HG03139 (cell line): ENCODE data around the gene SYT4.

ENCODE experiments used
- ATAC-seq: cut with Tn5 transposase; IDR thresholded peaks from one replicate; pipeline ENCODE4 v1.9.1; 2021; ENCODE audit not compliant: unreplicated experiment

The SYT4 gene

DNA sequence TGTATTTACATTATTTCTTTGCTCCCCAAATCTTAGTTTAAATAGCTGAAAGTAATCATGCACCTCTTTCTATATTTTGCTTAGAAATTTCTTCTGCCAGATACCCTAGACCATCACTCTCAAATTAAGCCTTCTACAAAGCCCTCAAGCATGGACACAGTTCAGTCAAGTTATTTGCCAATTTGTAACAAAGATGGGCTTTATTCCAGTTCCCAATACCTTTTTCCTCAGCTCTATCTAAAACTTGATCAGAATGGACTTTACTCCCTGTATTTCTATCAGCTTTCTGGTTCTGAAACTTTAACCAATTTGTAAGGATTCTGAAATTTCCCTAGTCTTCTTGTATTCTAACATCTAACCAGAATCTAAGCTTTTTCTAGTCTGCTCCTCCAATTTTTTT, 56.6 kb downstream of the SYT4 start:
- ATAC-seq = no peak
